Fibroblast of the aortic adventitia (primary cell): ENCODE measurements around the gene NUDT8. TPM values are rescaled to one million over a fixed set of nuclear protein-coding genes. Genes with fewer than 3 reads are reported as not detected.
"Not testable (repeated sequence)": the region's sequence is repeated elsewhere in the genome, so short reads cannot be mapped to it uniquely, and the experiment has no call there.

ENCODE experiments used
- DNase-seq: peaks from one replicate; pipeline ENCODE4 v3.0.0-alpha.2; 2010; ENCODE audit warnings: low read depth
- H3K4me3 ChIP-seq: 2 replicates; pipeline ENCODE4 v1.5.1; 2011; ENCODE audit warnings: low read depth, mild to moderate bottlenecking, control low read depth, low read length, moderate library complexity
- CTCF ChIP-seq: IDR thresholded peaks from 2 replicates; pipeline ENCODE4 v1.5.1; 2011; ENCODE audit warnings: mild to moderate bottlenecking, low read length, control low read depth, inconsistent platforms; ENCODE audit not compliant: insufficient read depth
- total RNA-seq: library from RNA; depleted of rRNA; stranded (reverse); fragments of >200 nt; gene quantifications from 2 replicates; pipeline ENCODE4 v1.2.3, GENCODE V29; 2012; ENCODE audit warnings: low replicate concordance

Gene NUDT8
- total RNA-seq, 1 donor: 8.4 TPM

GRCh38 chr11:67664696-67665540 is 35.2 kb upstream of the NUDT8 start:
- DNase-seq: no peak
- no peak overlapping the region for H3K4me3 ChIP-seq
- TF ChIP-seq CTCF: no peak

GRCh38 chr11:67664213-67664585 is 34.5 kb upstream of the NUDT8 start:
- no peak for DNase-seq
- H3K4me3 ChIP-seq: no peak overlapping the region
- TF ChIP-seq CTCF: no peak

GRCh38 chr11:67663532-67664212 is 33.9 kb upstream of the NUDT8 start:
- H3K4me3 ChIP-seq: no peak overlapping the region
- TF ChIP-seq CTCF: no peak
- DNase-seq: no peak

GRCh38 chr11:67662835-67663531 is 33.2 kb upstream of the NUDT8 start:
- no peak for TF ChIP-seq CTCF
- no peak for DNase-seq
- no peak overlapping the region for H3K4me3 ChIP-seq

GRCh38 chr11:67662142-67662834 is 32.6 kb upstream of the NUDT8 start:
- no peak for DNase-seq
- no peak for TF ChIP-seq CTCF
- no peak overlapping the region for H3K4me3 ChIP-seq

- H3K4me3 ChIP-seq, DNase-seq: not testable (repeated sequence)
Observed at GRCh38 chr11:67660752-67661151, 31.0 kb upstream of the NUDT8 start.

- DNase-seq: not testable (repeated sequence)
Observed at GRCh38 chr11:67659651-67660165, 30.0 kb upstream of the NUDT8 start.

More at GRCh38 chr11:67659651-67660165, 30.0 kb upstream of the NUDT8 start:
- H3K4me3 ChIP-seq: not testable (repeated sequence)
